Body of pancreas (tissue), 4 donors: ENCODE results near the gene ELK4.

Source experiments
- POLR2A ChIP-seq, 3 donors: fragments of 450-650 bp; IDR thresholded peaks; one replicate each; pipeline ENCODE4 v1.6.1; 2016; ENCODE audit warnings: antibody characterized with exemption in 3 of 3, mild to moderate bottlenecking in 2 of 3
- TF ChIP-seq, protein P1 (sequence below), 7 experiments: fragments of 450-650 bp in 4 of 7; fragments of 200-600 bp in 3 of 7; sonication (generic) in 3 of 7; IDR thresholded peaks; one replicate each; pipeline ENCODE4 v1.5.1; 2016 to 2019; ENCODE audit warnings: antibody characterized with exemption in 7 of 7

DNA sequence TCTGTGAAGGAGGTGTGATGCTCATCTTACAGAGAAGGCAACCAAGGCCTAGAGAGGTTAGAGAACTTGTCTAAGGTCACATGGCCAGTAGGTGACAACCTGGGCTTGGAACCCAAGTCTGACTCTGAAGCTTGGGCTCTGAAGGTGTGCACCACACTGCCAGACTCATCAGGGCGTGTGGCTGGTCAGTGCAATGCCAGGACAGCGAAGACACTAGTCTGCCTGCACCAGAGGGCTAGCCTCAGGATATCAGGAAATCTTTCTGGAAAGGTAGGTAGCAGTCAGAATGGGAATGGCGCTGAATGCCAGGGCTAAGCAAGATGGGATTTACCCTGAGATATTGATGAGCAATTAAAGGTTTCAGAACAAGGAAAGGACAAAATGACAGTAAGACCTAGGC, 34.9 kb downstream of the ELK4 start:
- TF ChIP-seq, protein P1, sequence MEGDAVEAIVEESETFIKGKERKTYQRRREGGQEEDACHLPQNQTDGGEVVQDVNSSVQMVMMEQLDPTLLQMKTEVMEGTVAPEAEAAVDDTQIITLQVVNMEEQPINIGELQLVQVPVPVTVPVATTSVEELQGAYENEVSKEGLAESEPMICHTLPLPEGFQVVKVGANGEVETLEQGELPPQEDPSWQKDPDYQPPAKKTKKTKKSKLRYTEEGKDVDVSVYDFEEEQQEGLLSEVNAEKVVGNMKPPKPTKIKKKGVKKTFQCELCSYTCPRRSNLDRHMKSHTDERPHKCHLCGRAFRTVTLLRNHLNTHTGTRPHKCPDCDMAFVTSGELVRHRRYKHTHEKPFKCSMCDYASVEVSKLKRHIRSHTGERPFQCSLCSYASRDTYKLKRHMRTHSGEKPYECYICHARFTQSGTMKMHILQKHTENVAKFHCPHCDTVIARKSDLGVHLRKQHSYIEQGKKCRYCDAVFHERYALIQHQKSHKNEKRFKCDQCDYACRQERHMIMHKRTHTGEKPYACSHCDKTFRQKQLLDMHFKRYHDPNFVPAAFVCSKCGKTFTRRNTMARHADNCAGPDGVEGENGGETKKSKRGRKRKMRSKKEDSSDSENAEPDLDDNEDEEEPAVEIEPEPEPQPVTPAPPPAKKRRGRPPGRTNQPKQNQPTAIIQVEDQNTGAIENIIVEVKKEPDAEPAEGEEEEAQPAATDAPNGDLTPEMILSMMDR (IDR thresholded peaks at IDR 0.05): no peak
- no peak for TF ChIP-seq POLR2A (IDR thresholded peaks at IDR 0.05)
